Neural cell (in vitro differentiated cells): Measurements from ENCODE around the gene C1QB. TPM values are rescaled to one million over a fixed set of nuclear protein-coding genes. Genes with fewer than 3 reads are reported as not detected.

Experiments used
- H2AFZ ChIP-seq: fragments of 200-600, 300-800 bp; sonication (generic), shearing (Covaris generic); 2 replicates; pipeline ENCODE4 v1.6.0; 2014; ENCODE audit warnings: low read depth, mild to moderate bottlenecking, antibody characterized with exemption, low read length, moderate library complexity
- H3F3A ChIP-seq: fragments of 200-600 bp; shearing (Covaris generic); 2 replicates; pipeline ENCODE4 v1.6.1; 2016; ENCODE audit warnings: mild to moderate bottlenecking, moderate library complexity, mixed read lengths, antibody characterized with exemption, low read length; ENCODE audit not compliant: insufficient read depth, poor library complexity, severe bottlenecking
- H3K27ac ChIP-seq: fragments of 200-600, 300-800 bp; sonication (generic), shearing (Covaris generic); 2 replicates; pipeline ENCODE4 v1.5.1; 2014; ENCODE audit warnings: mild to moderate bottlenecking, low read length, moderate library complexity
- H3K27me3 ChIP-seq: fragments of 300-800, 200-600 bp; sonication (generic), shearing (Covaris generic); 2 replicates; pipeline ENCODE4 v1.6.0; 2014; ENCODE audit warnings: mild to moderate bottlenecking, low read depth, low read length, moderate library complexity; ENCODE audit not compliant: insufficient read depth
- H3K36me3 ChIP-seq: fragments of 300-800, 200-600 bp; sonication (generic), shearing (Covaris generic); 2 replicates; pipeline ENCODE4 v1.5.1; 2014; ENCODE audit warnings: mild to moderate bottlenecking, antibody characterized with exemption, low read length, moderate library complexity; ENCODE audit not compliant: insufficient read depth
- H3K4me2 ChIP-seq: fragments of 300-800, 200-600 bp; sonication (generic), shearing (Covaris generic); 2 replicates; pipeline ENCODE4 v1.6.0; 2014; ENCODE audit warnings: mild to moderate bottlenecking, low read length
- H3K4me3 ChIP-seq: fragments of 300-800, 200-600 bp; sonication (generic), shearing (Covaris generic); 2 replicates; pipeline ENCODE4 v1.5.1; 2014; ENCODE audit warnings: mild to moderate bottlenecking, low read length, moderate library complexity
- H3K79me2 ChIP-seq: fragments of 200-600 bp; shearing (Covaris generic); replicated peaks from 2 replicates; pipeline ENCODE4 v1.6.0; 2014; ENCODE audit warnings: mild to moderate bottlenecking, low read length, moderate library complexity; ENCODE audit not compliant: insufficient read depth
- H3K9ac ChIP-seq: fragments of 300-800, 200-600 bp; sonication (generic), shearing (Covaris generic); 2 replicates; pipeline ENCODE4 v1.6.1; 2016; ENCODE audit warnings: mild to moderate bottlenecking, low read length, mixed read lengths
- H3K9me2 ChIP-seq: fragments of 200-600 bp; shearing (Covaris generic); 2 replicates; pipeline ENCODE4 v1.6.1; 2016; ENCODE audit warnings: mild to moderate bottlenecking, low read length, mixed read lengths; ENCODE audit not compliant: insufficient read depth
- H3K9me3 ChIP-seq: fragments of 200-600, 300-800 bp; sonication (generic), shearing (Covaris generic); 2 replicates; pipeline ENCODE4 v1.6.1; 2016; ENCODE audit warnings: mild to moderate bottlenecking, mixed run types, low read length, moderate library complexity, mixed read lengths
- H4K20me1 ChIP-seq: fragments of 200-600 bp; shearing (Covaris generic); 2 replicates; pipeline ENCODE4 v1.6.1; 2016; ENCODE audit warnings: mild to moderate bottlenecking, mixed run types; ENCODE audit not compliant: insufficient read depth
- CTCF ChIP-seq: fragments of 450-650 bp; IDR thresholded peaks from 2 replicates; pipeline ENCODE4 v1.5.1; 2014; ENCODE audit warnings: antibody characterized with exemption, mild to moderate bottlenecking, moderate library complexity; ENCODE audit not compliant: poor library complexity, severe bottlenecking
- EP300 ChIP-seq: fragments of 450-650 bp; conservative IDR thresholded peaks from 2 replicates; pipeline ENCODE4 v1.6.1; 2014; ENCODE audit warnings: antibody characterized with exemption, mild to moderate bottlenecking, moderate library complexity; ENCODE audit not compliant: poor library complexity, severe bottlenecking
- EZH2 ChIP-seq: fragments of 200-600, 300-800 bp; shearing (Covaris generic), sonication (generic); IDR thresholded peaks from 2 replicates; pipeline ENCODE4 v1.6.1; 2014; ENCODE audit warnings: antibody characterized with exemption, low read length, borderline replicate concordance, mild to moderate bottlenecking; ENCODE audit not compliant: insufficient read depth, poor library complexity, severe bottlenecking
- MXI1 ChIP-seq: fragments of 450-650 bp; conservative IDR thresholded peaks from 2 replicates; pipeline ENCODE4 v1.6.1; 2014; ENCODE audit warnings: antibody characterized with exemption, mild to moderate bottlenecking; ENCODE audit not compliant: poor library complexity, severe bottlenecking
- POLR2AphosphoS5 ChIP-seq: IDR thresholded peaks from 2 replicates; pipeline ENCODE4 v1.6.1; 2012
- RAD21 ChIP-seq: fragments of 450-650 bp; conservative IDR thresholded peaks from 2 replicates; pipeline ENCODE4 v1.6.1; 2014; ENCODE audit warnings: antibody characterized with exemption, mild to moderate bottlenecking, moderate library complexity
- REST ChIP-seq: IDR thresholded peaks from 2 replicates; pipeline ENCODE4 v1.6.1; 2012; ENCODE audit warnings: borderline replicate concordance
- SMC3 ChIP-seq: fragments of 450-650 bp; conservative IDR thresholded peaks from 2 replicates; pipeline ENCODE4 v1.6.1; 2014; ENCODE audit warnings: antibody characterized with exemption, mild to moderate bottlenecking, moderate library complexity; ENCODE audit not compliant: poor library complexity
- TAF1 ChIP-seq: IDR thresholded peaks from 2 replicates; pipeline ENCODE4 v1.6.1; 2012; ENCODE audit warnings: low read depth
- polyA plus RNA-seq: library from polyadenylated mRNA; depleted of rRNA; stranded (reverse); fragments of >200 nt; gene quantifications from 2 replicates; pipeline ENCODE4 v1.2.3, GENCODE V29; 2014

C1QB gene
- polyA plus RNA-seq, 1 donor from 2014 or later: not detected

GRCh38 chr1:22643928-22644327 lies 9.1 kb upstream of the C1QB start:
- Histone ChIP-seq H4K20me1 (no peaks in the 10 kb centered on the region), H3K9me2 (no peaks in the 10 kb centered on the region), H3K27ac (no peak overlapping the region), H3K9ac (no peak overlapping the region), H2AFZ (no peak overlapping the region), H3K79me2 (no peaks in the 10 kb centered on the region), H3K4me3 (no peak overlapping the region), H3K4me2 (no peak overlapping the region), H3F3A (no peaks in the 10 kb centered on the region), H3K9me3 (no peaks in the 10 kb centered on the region), H3K27me3 (no peaks in the 10 kb centered on the region), H3K36me3 (no peaks in the 10 kb centered on the region)
- TF ChIP-seq REST (no peak), EP300 (no peak), EZH2 (no peak), TAF1 (no peak), MXI1 (no peak)

GRCh38 chr1:22645931-22646330 lies 7.1 kb upstream of the C1QB start:
- Histone ChIP-seq H3K9me2 (no peaks in the 10 kb centered on the region), H3K36me3 (no peaks in the 10 kb centered on the region), H3K27ac (no peak overlapping the region), H3K4me3 (no peak overlapping the region), H3K9ac (no peak overlapping the region), H4K20me1 (no peaks in the 10 kb centered on the region), H3F3A (no peaks in the 10 kb centered on the region), H3K9me3 (no peaks in the 10 kb centered on the region), H3K4me2 (no peak overlapping the region), H2AFZ (no peak overlapping the region), H3K79me2 (no peaks in the 10 kb centered on the region), H3K27me3 (no peaks in the 10 kb centered on the region)
- TF ChIP-seq CTCF (no peak), EZH2 (no peak), MXI1 (no peak), RAD21 (no peak), REST (no peak), SMC3 (no peak), TAF1 (no peak), POLR2AphosphoS5 (no peak), EP300 (no peak)
